LoVo (cell line): Measurements from ENCODE around the gene TBC1D22A.

Source experiments
- DNase-seq: peaks from one replicate; pipeline ENCODE4 v3.0.0-alpha.2; 2016; ENCODE audit warnings: low spot score

TBC1D22A gene

DNA sequence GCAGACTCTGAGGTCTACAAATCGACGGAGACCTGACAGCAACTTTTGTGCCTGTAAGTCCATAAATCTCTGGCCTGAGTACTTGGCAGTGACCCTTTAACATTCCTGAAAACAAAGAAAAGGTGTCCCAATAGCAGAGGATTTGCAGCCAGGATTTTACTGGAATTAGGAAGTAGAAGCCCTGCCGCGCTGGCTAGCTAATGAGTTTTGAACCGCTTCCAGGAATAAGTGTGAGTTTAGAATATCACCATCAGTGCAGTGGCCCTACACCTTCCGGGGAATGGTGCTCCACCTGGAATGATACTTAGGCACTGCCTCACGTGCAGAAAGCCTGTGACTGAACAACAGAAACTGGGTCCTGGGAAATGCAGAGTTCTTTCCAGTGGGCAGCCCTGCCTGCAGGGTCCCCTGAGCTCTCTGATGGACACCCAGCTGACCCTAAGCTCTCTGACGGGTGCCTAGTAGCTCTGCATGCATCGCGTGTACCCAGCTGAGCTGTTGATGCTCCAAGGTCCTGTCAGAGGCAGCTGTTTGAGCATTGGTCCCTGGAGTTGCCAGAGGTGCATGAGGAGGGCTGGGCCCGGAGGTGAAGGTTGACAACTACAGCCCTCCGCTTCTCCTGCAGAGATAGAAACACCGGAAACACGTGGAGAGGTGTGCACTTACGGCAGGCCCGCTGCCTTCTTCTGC lies 380.9 kb downstream of the TBC1D22A start:
- DNase-seq = no peak

DNA sequence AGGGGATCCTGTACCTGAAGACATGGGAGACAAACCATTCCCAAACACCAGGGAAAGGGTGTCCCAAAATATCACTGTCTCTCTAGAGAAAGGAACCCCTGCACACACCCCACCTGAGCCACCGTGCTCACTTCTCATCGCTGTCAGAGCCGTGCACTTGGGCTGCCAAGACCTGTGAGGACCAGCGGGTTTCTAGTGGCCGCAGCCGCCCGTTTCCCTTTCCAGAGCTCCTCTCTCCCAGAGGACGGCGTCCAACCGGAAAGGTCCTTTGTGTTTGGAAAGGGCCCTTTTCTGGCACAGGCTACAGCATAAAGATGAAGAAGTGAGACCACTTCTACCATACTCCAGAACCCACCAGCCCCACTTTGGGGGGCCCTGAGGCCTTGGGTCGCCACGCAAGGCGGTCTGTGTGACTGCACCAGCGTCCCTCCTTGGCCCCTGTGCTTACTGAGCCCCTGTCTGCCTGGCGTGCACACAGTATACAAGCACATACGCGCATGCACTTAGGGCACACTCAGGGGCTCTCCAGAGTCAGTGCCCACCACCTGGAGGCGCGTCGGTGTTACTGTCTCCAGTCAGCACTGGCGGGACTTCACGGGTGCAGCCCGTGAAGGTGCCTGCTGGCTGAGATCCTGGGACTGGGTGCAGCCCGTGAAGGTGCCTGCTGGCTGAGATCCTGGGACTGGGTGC lies 381.8 kb downstream of the TBC1D22A start:
- no peak for DNase-seq

- DNase-seq = no peak
These were observed 382.5 kb downstream of the TBC1D22A start for GRCh38 chr22:47144791-47145425.

- DNase-seq = no peak
These were observed 383.4 kb downstream of the TBC1D22A start for GRCh38 chr22:47145883-47146282.

- DNase-seq = no peak
These were observed 383.9 kb downstream of the TBC1D22A start for GRCh38 chr22:47146391-47146790.

DNA sequence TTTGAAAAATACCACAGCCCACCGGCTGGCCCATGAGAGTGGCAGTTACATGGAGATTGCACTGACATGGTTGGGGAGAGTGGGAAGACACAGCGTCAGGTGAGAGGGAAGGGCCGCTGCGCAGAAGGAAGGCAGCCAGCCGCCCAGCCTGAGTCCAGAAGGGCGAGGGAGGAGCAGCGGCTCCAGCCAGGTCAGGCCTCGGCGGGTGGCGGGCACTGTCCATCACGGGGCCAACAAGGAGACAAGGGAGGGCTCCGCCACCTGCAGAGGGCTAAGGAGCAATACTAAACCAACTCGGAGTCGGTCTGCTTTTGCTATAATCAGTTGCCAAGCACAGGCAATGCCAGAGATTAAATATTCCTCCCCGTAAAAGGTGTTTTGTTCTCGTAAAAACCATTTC lies 384.5 kb downstream of the TBC1D22A start:
- DNase-seq = no peak

GRCh38 chr22:47147572-47147971 lies 385.1 kb downstream of the TBC1D22A start:
- no peak for DNase-seq

DNA sequence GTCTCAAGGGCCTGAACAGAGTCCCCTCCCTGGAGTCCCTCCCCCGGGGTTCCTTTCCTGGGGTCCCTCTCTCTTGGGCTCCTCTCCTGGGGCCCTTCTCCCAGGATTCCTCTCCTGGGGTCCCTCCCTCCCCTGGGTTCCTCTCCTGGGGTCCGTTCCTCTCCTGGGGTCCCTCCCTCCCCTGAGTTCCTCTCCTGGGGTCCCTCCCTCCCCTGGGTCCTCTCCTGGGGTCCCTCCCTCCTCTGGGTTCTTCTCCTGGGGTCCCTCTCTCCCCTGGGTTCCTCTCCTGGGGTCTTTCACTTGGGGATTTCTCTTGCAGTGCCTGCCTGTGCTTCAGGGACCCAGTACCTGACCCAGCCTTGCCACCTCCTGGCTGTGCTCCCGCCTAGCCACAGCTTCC lies 386.1 kb downstream of the TBC1D22A start:
- no peak for DNase-seq

GRCh38 chr22:47148956-47149728 lies 386.7 kb downstream of the TBC1D22A start:
- no peak for DNase-seq

- DNase-seq = no peak
These were observed 387.5 kb downstream of the TBC1D22A start for GRCh38 chr22:47149976-47150375.

- DNase-seq = no peak
These were observed 388.0 kb downstream of the TBC1D22A start for GRCh38 chr22:47150426-47150825.

GRCh38 chr22:47151064-47151463 lies 388.6 kb downstream of the TBC1D22A start:
- no peak for DNase-seq

GRCh38 chr22:47151490-47151889 lies 389.0 kb downstream of the TBC1D22A start:
- no peak for DNase-seq

DNA sequence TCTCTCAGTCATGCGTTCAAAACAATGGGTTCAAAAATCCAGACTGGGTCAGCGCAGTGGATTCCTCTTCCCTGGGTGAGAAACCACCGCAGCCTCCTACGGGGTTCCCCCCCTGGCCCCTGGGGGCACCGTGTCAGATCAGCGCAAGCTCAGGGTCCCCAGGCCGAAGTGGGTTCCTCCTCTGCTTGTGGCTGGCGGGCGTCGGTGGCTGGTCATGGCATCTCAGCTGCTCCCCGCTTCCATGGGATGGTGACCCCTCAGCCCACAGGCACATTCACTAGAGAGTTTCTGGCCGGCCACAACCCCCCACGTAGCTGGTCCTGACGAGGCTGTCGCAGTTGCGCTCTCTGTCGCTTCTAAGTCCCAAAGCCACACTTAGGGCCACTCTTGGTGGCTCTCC lies 389.8 kb downstream of the TBC1D22A start:
- DNase-seq = no peak

GRCh38 chr22:47152938-47153337 lies 390.5 kb downstream of the TBC1D22A start:
- no peak for DNase-seq

GRCh38 chr22:47153854-47154525 lies 391.5 kb downstream of the TBC1D22A start:
- no peak for DNase-seq

DNA sequence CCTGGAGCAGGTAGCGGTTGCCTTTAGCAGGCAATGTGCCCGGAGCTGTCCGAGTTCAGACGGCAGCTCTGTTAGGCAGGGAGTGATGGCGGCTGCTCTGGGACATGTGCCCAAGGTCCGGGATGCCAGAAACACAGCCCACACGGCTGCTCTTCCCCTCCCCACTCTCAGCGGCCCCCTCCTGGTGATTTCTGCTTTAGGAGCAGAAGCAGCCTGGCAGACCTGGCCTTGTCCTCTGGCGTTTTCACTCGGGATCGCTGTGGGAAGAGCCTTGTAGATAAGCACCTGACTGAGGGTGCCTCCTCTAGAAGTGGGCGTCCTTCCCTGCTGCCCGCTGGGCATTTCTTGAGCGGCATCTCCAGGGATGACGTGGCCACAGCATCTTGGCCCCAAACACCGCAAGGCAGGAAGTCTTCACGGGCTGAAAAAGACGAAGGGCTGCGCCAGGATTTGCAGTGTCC lies 392.2 kb downstream of the TBC1D22A start:
- DNase-seq = no peak

GRCh38 chr22:47155131-47155885 lies 392.9 kb downstream of the TBC1D22A start:
- no peak for DNase-seq

DNA sequence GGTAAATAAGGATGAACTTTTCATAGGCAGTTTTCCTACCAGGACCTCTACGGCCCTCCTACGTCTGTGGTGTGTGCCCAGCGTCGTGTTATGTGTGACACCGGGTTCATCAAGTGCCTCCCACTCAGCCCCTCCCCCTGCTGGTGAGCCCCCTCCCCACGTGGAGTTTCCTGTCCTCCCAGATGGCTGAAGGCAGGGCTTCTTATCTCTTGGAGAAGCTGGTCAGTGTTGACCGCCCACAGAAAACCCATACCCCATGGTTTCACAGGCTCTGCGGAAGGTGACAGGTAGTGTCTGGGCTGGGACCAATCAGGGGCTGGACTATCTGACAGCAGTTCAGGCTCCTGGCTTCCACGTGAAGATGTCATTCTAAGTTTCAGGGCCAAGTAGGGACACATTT lies 393.5 kb downstream of the TBC1D22A start:
- no peak for DNase-seq

GRCh38 chr22:47156352-47157092 lies 394.1 kb downstream of the TBC1D22A start:
- DNase-seq = no peak

- DNase-seq = no peak
These were observed 394.6 kb downstream of the TBC1D22A start for GRCh38 chr22:47157093-47157420.
